HAP-1 (cell line): ENCODE data around the gene HEATR5B.
A peak's percentile ranks its signal among the peaks of the same experiment; 100 is the strongest.

Experiments
- DNase-seq, 2 experiments: peaks; one replicate each; pipeline ENCODE4 v3.0.0-alpha.2; 2016 to 2020; ENCODE audit warnings: low spot score in 2 of 2
- H3K27me3 ChIP-seq: fragments of 250-450 bp; sonication (Bioruptor Pico); 2 replicates; pipeline ENCODE4 v1.5.1; 2020; ENCODE audit warnings: low read depth, mild to moderate bottlenecking, moderate library complexity
- H3K36me3 ChIP-seq: fragments of 250-450 bp; sonication (Bioruptor Pico); replicated peaks from 2 replicates; pipeline ENCODE4 v1.5.1; 2020; ENCODE audit warnings: mild to moderate bottlenecking
- H3K4me1 ChIP-seq: fragments of 250-450 bp; sonication (Bioruptor Pico); 2 replicates; pipeline ENCODE4 v1.5.1; 2020; ENCODE audit warnings: mild to moderate bottlenecking
- H3K4me3 ChIP-seq: fragments of 250-450 bp; sonication (Bioruptor Pico); 2 replicates; pipeline ENCODE4 v1.5.1; 2020; ENCODE audit warnings: mild to moderate bottlenecking, moderate library complexity
- H3K9me3 ChIP-seq: fragments of 250-450 bp; sonication (Bioruptor Pico); 2 replicates; pipeline ENCODE4 v1.5.1; 2020; ENCODE audit warnings: mild to moderate bottlenecking, moderate library complexity
- in situ Hi-C: fragments of 300-500 bp; cut with MboI; formaldehyde crosslinking; loops from 3 replicates; pipeline ENCODE4 v1.14.3; 2020; ENCODE audit warnings: low sequenced_read_pairs, inconsistent platforms, mixed read lengths

The HEATR5B gene

GRCh38 chr2:37096568-37096967 lies 12.4 kb upstream of the HEATR5B start:
- no peaks in the 10 kb centered on the region for H3K4me1 ChIP-seq
- H3K9me3 ChIP-seq = no peaks in the 10 kb centered on the region
- no peak overlapping the region for H3K4me3 ChIP-seq
- in situ Hi-C loops = no loop called here
- DNase-seq = no peak
- peaks cover 34% of the 10 kb centered on the region for H3K36me3 ChIP-seq
- H3K27me3 ChIP-seq = no peaks in the 10 kb centered on the region

GRCh38 chr2:37091873-37092272 lies 7.7 kb upstream of the HEATR5B start:
- H3K4me3 ChIP-seq = no peak overlapping the region
- H3K9me3 ChIP-seq = no peaks in the 10 kb centered on the region
- H3K27me3 ChIP-seq = no peaks in the 10 kb centered on the region
- H3K36me3 ChIP-seq = peaks cover 26% of the 10 kb centered on the region
- in situ Hi-C loops = no loop called here
- no peaks in the 10 kb centered on the region for H3K4me1 ChIP-seq
- DNase-seq = no peak

GRCh38 chr2:37090019-37090477 lies 5.9 kb upstream of the HEATR5B start:
- Histone ChIP-seq H3K4me1 (peaks cover 6% of the 10 kb centered on the region), H3K4me3 (no peak overlapping the region), H3K36me3 (peaks cover 20% of the 10 kb centered on the region), H3K9me3 (no peaks in the 10 kb centered on the region), H3K27me3 (no peaks in the 10 kb centered on the region)
- in situ Hi-C loops = no loop called here
- no peak for DNase-seq

GRCh38 chr2:37085731-37086147 lies 1.6 kb upstream of the HEATR5B start:
- H3K4me3 ChIP-seq = no peak overlapping the region; the same call in 1 of the 2 replicates
- peaks cover 12% of the 10 kb centered on the region for H3K4me1 ChIP-seq
- in situ Hi-C loops = no loop called here
- no peaks in the 10 kb centered on the region for H3K27me3 ChIP-seq
- peaks cover 6% of the 10 kb centered on the region; the same call in 1 of the 2 replicates for H3K36me3 ChIP-seq
- no peak for DNase-seq
- H3K9me3 ChIP-seq = no peaks in the 10 kb centered on the region

- H3K9me3 ChIP-seq = no peaks in the 10 kb centered on the region
- H3K27me3 ChIP-seq = no peaks in the 10 kb centered on the region
- DNase-seq = no peak
- H3K4me1 ChIP-seq = peaks cover 12% of the 10 kb centered on the region
- H3K4me3 ChIP-seq = peak overlapping the region; percentile 84
- H3K36me3 ChIP-seq = peaks cover 9% of the 10 kb centered on the region; the same call in 1 of the 2 replicates
- in situ Hi-C loops = no loop called here
Observed at GRCh38 chr2:37084797-37085196, 625 bp upstream of the HEATR5B start.

GRCh38 chr2:37080689-37081088 lies 3.5 kb downstream of the HEATR5B start:
- H3K36me3 ChIP-seq = peaks cover 3% of the 10 kb centered on the region; the same call in 1 of the 2 replicates
- in situ Hi-C loops = no loop called here
- H3K27me3 ChIP-seq = no peaks in the 10 kb centered on the region
- H3K4me3 ChIP-seq = no peak overlapping the region
- no peaks in the 10 kb centered on the region for H3K9me3 ChIP-seq
- peaks cover 12% of the 10 kb centered on the region for H3K4me1 ChIP-seq
- DNase-seq = no peak

- Histone ChIP-seq H3K36me3 (peaks cover 3% of the 10 kb centered on the region; the same call in 1 of the 2 replicates), H3K9me3 (no peaks in the 10 kb centered on the region), H3K4me1 (peaks cover 8% of the 10 kb centered on the region), H3K4me3 (no peak overlapping the region), H3K27me3 (no peaks in the 10 kb centered on the region)
- DNase-seq = no peak
- in situ Hi-C loops = no loop called here
Observed at GRCh38 chr2:37080266-37080665, 3.9 kb downstream of the HEATR5B start.

GRCh38 chr2:37070931-37071330 lies 13.2 kb downstream of the HEATR5B start:
- Histone ChIP-seq H3K4me3 (no peak overlapping the region), H3K4me1 (no peaks in the 10 kb centered on the region), H3K36me3 (peaks cover 3% of the 10 kb centered on the region), H3K27me3 (no peaks in the 10 kb centered on the region), H3K9me3 (no peaks in the 10 kb centered on the region)
- DNase-seq = no peak
- in situ Hi-C loops = no loop called here

- Histone ChIP-seq H3K4me1 (no peaks in the 10 kb centered on the region), H3K9me3 (no peaks in the 10 kb centered on the region), H3K36me3 (peaks cover 3% of the 10 kb centered on the region)
Observed at GRCh38 chr2:37068686-37069085, 15.5 kb downstream of the HEATR5B start.

GRCh38 chr2:37061776-37062175 lies 22.4 kb downstream of the HEATR5B start:
- no peak for DNase-seq
- Histone ChIP-seq H3K9me3 (no peaks in the 10 kb centered on the region), H3K4me3 (no peak overlapping the region), H3K4me1 (no peaks in the 10 kb centered on the region), H3K27me3 (no peaks in the 10 kb centered on the region), H3K36me3 (peaks cover 8% of the 10 kb centered on the region)
- in situ Hi-C loops = no loop called here

More at GRCh38 chr2:37068686-37069085, 15.5 kb downstream of the HEATR5B start:
- Histone ChIP-seq H3K27me3 (no peaks in the 10 kb centered on the region), H3K4me3 (no peak overlapping the region)
- in situ Hi-C loops = no loop called here
- DNase-seq = no peak

- Histone ChIP-seq H3K36me3 (peaks cover 9% of the 10 kb centered on the region), H3K27me3 (no peaks in the 10 kb centered on the region), H3K9me3 (no peaks in the 10 kb centered on the region), H3K4me1 (no peaks in the 10 kb centered on the region), H3K4me3 (no peak overlapping the region)
- DNase-seq = no peak
- in situ Hi-C loops = no loop called here
Observed at GRCh38 chr2:37061013-37061711, 23.0 kb downstream of the HEATR5B start.

- in situ Hi-C loops = no loop called here
- Histone ChIP-seq H3K27me3 (no peaks in the 10 kb centered on the region), H3K4me1 (no peaks in the 10 kb centered on the region), H3K4me3 (no peak overlapping the region), H3K36me3 (peaks cover 9% of the 10 kb centered on the region), H3K9me3 (no peaks in the 10 kb centered on the region)
- DNase-seq = no peak
Observed at GRCh38 chr2:37060446-37060845, 23.7 kb downstream of the HEATR5B start.

GRCh38 chr2:37059841-37060240 lies 24.3 kb downstream of the HEATR5B start:
- in situ Hi-C loops = no loop called here
- Histone ChIP-seq H3K4me3 (no peak overlapping the region), H3K9me3 (no peaks in the 10 kb centered on the region), H3K4me1 (no peaks in the 10 kb centered on the region), H3K36me3 (peaks cover 9% of the 10 kb centered on the region), H3K27me3 (no peaks in the 10 kb centered on the region)
- DNase-seq = no peak

GRCh38 chr2:37052600-37053332 lies 31.4 kb downstream of the HEATR5B start:
- Histone ChIP-seq H3K9me3 (no peaks in the 10 kb centered on the region), H3K4me1 (no peaks in the 10 kb centered on the region), H3K27me3 (no peaks in the 10 kb centered on the region), H3K4me3 (no peak overlapping the region), H3K36me3 (peaks cover 12% of the 10 kb centered on the region)
- in situ Hi-C loops = no loop called here
- no peak for DNase-seq
